Naive thymus-derived CD8-positive, alpha-beta T cell (primary cell): Measurements from ENCODE around the gene RHOD. TPM values are rescaled to one million over a fixed set of nuclear protein-coding genes. Genes with fewer than 3 reads are reported as not detected.

Source experiments
- microRNA-seq: library from miRNA; unstranded; fragments of <30 nt; microRNA quantifications from one replicate; pipeline ENCODE4 v1.2.0, GENCODE V29; 2022; ENCODE audit warnings: borderline microRNAs expressed
- polyA plus RNA-seq, 3 donors: library from polyadenylated mRNA; unstranded; fragments of 300-500 nt; fragmentation: Illumina TruSeq; gene quantifications; one replicate each; pipeline ENCODE4 v1.2.3, GENCODE V29; 2021
- total RNA-seq, 8 experiments: library from RNA in 2 of 8; stranded (reverse) in 2 of 8; gene quantifications; one replicate each; pipeline ENCODE4 v1.2.3 and lab custom pipeline; 2021 to 2026

RHOD gene
- total and polyA plus RNA-seq, 5 experiments from 2014 or later, result 0.17 to 0.99 (median 0.48) TPM; not detected in 2

Small RNA genes within 50 kb of the gene (microRNA-seq; reads per million reads assigned to microRNA genes)
- gene MIR6860, result not detected

Other genes with a start within 250 kb of the RHOD start
- 10 to 100 TPM; 32.2 to 32.9 TPM for gene RCE1, start 213.4 kb upstream of the RHOD start, total RNA-seq
- gene RCE1, start 213.4 kb upstream of the RHOD start, polyA plus RNA-seq, result 10 to 100 TPM; 18.1 to 27.1 (median 18.4) TPM
- 1 to 10 TPM; 1.2 to 1.3 TPM for gene LRFN4, start 199.8 kb upstream of the RHOD start, total RNA-seq
- gene LRFN4, start 199.8 kb upstream of the RHOD start, polyA plus RNA-seq, result under 1 TPM in 2 of 3 donors, not detected in 1; 0.09 to 0.12 TPM
- 1 to 10 TPM; 6.9 to 8.3 TPM for gene PC, start 98.5 kb upstream of the RHOD start, total RNA-seq
- 1 to 10 TPM; 3.5 to 8.5 (median 4.5) TPM for gene PC, start 98.5 kb upstream of the RHOD start, polyA plus RNA-seq
- gene C11orf86, start 81.5 kb upstream of the RHOD start, total RNA-seq, result not detected
- not detected for gene C11orf86, start 81.5 kb upstream of the RHOD start, polyA plus RNA-seq
- gene SYT12, start 33.7 kb upstream of the RHOD start, total RNA-seq, result not detected
- not detected for gene SYT12, start 33.7 kb upstream of the RHOD start, polyA plus RNA-seq
- 100 to 1,000 TPM; 280 TPM for gene KDM2A, start 62.4 kb downstream of the RHOD start, total RNA-seq
- gene KDM2A, start 62.4 kb downstream of the RHOD start, polyA plus RNA-seq, result 10 to 100 TPM in 1 of 3 donors, 1 to 10 TPM in 2; 8.0 to 12.9 (median 9.9) TPM
- 100 to 1,000 TPM; 345 to 354 TPM for gene GRK2, start 209.6 kb downstream of the RHOD start, total RNA-seq
- 10 to 100 TPM; 16.8 to 70.7 (median 31.1) TPM for gene GRK2, start 209.6 kb downstream of the RHOD start, polyA plus RNA-seq
- 100 to 1,000 TPM; 189 to 206 TPM for gene ANKRD13D, start 232.5 kb downstream of the RHOD start, total RNA-seq
- 10 to 100 TPM in 2 of 3 donors, 1 to 10 TPM in 1; 6.0 to 18.3 (median 10.1) TPM for gene ANKRD13D, start 232.5 kb downstream of the RHOD start, polyA plus RNA-seq
- 10 to 100 TPM; 18.1 to 25.3 TPM for gene SSH3, start 246.7 kb downstream of the RHOD start, total RNA-seq
- 1 to 10 TPM; 1.7 to 4.5 (median 3.2) TPM for gene SSH3, start 246.7 kb downstream of the RHOD start, polyA plus RNA-seq